Calu3 (cell line): ENCODE measurements around the gene SMPX. TPM values are rescaled to one million over a fixed set of nuclear protein-coding genes. Genes with fewer than 3 reads are reported as not detected.

ENCODE experiments used
- BruUV-seq: library from RNA; stranded (reverse); fragments of 400-500 nt; replicated peaks from 2 replicates; lab custom pipeline; 2021; lab: Mats Ljungman, UMichigan
- CTCF ChIA-PET: fragments of 300-600 bp; sonication (Branson Sonifier 250); formaldehyde crosslinking; loops from one replicate; lab custom pipeline; 2022; ENCODE audit warnings: antibody characterized with exemption; lab: Charles Lee
- DNase-seq: peaks from one replicate; pipeline ENCODE4 v3.0.0; 2022
- H3K27ac Mint-ChIP-seq: one replicate; pipeline ENCODE4 v1.8.0; 2022; ENCODE audit warnings: mixed read lengths; ENCODE audit not compliant: unreplicated experiment
- H3K27me3 Mint-ChIP-seq: one replicate; pipeline ENCODE4 v1.8.0; 2022; ENCODE audit warnings: mixed read lengths; ENCODE audit not compliant: unreplicated experiment
- H3K36me3 Mint-ChIP-seq: one replicate; pipeline ENCODE4 v1.8.0; 2022; ENCODE audit warnings: mild to moderate bottlenecking, moderate library complexity, mixed read lengths; ENCODE audit not compliant: insufficient read depth, unreplicated experiment
- H3K4me1 Mint-ChIP-seq: one replicate; pipeline ENCODE4 v1.8.0; 2022; ENCODE audit warnings: mild to moderate bottlenecking, low read depth, mixed read lengths; ENCODE audit not compliant: unreplicated experiment
- H3K4me3 Mint-ChIP-seq: one replicate; pipeline ENCODE4 v1.8.0; 2022; ENCODE audit warnings: mild to moderate bottlenecking, low read depth, moderate library complexity, mixed read lengths; ENCODE audit not compliant: unreplicated experiment
- H3K9me3 Mint-ChIP-seq: one replicate; pipeline ENCODE4 v1.8.0; 2022; ENCODE audit warnings: low read depth, mixed read lengths; ENCODE audit not compliant: unreplicated experiment
- intact Hi-C: fragments of 100-400 bp; cut with micrococcal nuclease; formaldehyde crosslinking; loops from one replicate; pipeline ENCODE4 v1.10.0; 2022; ENCODE audit not compliant: unreplicated experiment
- total RNA-seq: library from RNA; stranded (reverse); gene quantifications from 2 replicates; pipeline ENCODE4 v1.2.3, GENCODE V29; 2022
- TF ChIP-seq, protein P1 (sequence below): fragments of 200-600 bp; IDR thresholded peaks from one replicate; pipeline ENCODE4 v1.8.0; 2022; ENCODE audit warnings: antibody characterized with exemption; ENCODE audit not compliant: unreplicated experiment

The SMPX gene
- total RNA-seq, 1 experiment from 2014 or later = not detected

DNA sequence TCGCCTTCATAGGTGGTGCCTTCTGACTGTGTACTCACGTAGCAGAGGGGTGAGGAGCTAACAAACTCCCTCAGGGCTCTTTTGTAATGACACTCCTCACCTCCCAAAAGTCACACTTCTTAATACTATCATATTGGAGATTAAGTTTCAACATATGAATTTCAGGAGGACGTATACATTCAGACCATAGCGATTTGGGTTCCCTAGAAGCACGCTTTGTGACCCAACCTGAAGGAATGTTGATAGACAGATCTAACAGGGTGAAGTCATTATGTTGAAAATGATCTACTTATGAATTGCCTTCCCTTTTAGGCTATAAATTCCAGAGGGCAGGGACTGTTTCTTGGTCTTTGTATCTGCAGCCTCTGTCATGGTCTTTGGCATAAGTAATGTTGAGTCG, 96.6 kb downstream of the SMPX start:
- H3K27me3 Mint-ChIP-seq = no peaks in the 10 kb centered on the region
- no peaks in the 10 kb centered on the region for H3K9me3 Mint-ChIP-seq
- H3K27ac Mint-ChIP-seq = no peak overlapping the region
- peaks cover 8% of the 10 kb centered on the region for H3K4me1 Mint-ChIP-seq
- no peak overlapping the region for H3K4me3 Mint-ChIP-seq
- BruUV-seq = no TSS peak
- intact Hi-C loops = no loop called here
- TF ChIP-seq, protein P1, sequence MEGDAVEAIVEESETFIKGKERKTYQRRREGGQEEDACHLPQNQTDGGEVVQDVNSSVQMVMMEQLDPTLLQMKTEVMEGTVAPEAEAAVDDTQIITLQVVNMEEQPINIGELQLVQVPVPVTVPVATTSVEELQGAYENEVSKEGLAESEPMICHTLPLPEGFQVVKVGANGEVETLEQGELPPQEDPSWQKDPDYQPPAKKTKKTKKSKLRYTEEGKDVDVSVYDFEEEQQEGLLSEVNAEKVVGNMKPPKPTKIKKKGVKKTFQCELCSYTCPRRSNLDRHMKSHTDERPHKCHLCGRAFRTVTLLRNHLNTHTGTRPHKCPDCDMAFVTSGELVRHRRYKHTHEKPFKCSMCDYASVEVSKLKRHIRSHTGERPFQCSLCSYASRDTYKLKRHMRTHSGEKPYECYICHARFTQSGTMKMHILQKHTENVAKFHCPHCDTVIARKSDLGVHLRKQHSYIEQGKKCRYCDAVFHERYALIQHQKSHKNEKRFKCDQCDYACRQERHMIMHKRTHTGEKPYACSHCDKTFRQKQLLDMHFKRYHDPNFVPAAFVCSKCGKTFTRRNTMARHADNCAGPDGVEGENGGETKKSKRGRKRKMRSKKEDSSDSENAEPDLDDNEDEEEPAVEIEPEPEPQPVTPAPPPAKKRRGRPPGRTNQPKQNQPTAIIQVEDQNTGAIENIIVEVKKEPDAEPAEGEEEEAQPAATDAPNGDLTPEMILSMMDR = no peak
- H3K36me3 Mint-ChIP-seq = no peaks in the 10 kb centered on the region
- CTCF ChIA-PET = no interaction called here
- DNase-seq = no peak

DNA sequence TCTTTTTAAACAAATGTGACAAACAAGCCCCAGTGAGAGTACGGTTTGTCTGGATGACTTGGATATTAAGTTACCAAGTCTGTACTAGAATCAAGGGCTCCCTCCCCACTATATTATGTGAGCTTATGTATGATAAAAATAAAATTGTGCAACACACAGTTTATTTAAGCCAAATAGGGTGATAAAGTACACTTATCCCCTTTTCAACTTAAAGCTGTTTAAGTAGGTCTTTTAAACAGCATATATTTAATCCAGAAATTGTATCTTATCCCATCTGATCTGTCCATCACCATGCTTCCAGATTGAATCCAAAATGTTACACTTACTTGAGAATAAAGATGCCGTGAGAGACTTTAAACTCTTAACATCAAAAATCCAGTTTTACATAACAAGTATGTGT, 97.8 kb downstream of the SMPX start:
- no peaks in the 10 kb centered on the region for H3K36me3 Mint-ChIP-seq
- no peak overlapping the region for H3K27ac Mint-ChIP-seq
- no peaks in the 10 kb centered on the region for H3K9me3 Mint-ChIP-seq
- CTCF ChIA-PET = no interaction called here
- intact Hi-C loops = no loop called here
- no peak overlapping the region for H3K4me3 Mint-ChIP-seq
- no TSS peak for BruUV-seq
- H3K27me3 Mint-ChIP-seq = no peaks in the 10 kb centered on the region
- H3K4me1 Mint-ChIP-seq = peaks cover 8% of the 10 kb centered on the region
- no peak for DNase-seq
- TF ChIP-seq, protein P1 = no peak

DNA sequence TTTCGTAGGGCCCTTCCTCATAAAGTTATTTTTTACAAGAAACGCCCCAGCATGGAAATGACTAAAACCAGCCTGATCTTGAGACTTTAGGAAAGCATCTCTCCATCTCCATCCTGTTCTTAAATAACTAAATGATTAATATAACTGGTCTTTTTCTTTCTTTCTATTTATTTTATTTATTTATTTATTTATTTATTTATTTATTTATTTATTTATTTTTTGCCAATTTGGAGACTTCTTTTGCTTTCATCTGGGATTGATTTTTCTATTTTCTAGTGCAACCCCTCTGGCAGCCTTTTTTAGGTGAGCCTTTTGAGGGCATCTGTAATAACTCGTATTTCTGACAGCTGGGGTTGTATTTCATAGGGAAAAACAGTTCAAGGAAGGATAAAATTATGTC, 98.6 kb downstream of the SMPX start:
- TF ChIP-seq, protein P1 = no peak
- Mint-ChIP-seq H3K4me3 (peak overlapping the region; percentile 59), H3K4me1 (peaks cover 8% of the 10 kb centered on the region), H3K27ac (no peak overlapping the region), H3K9me3 (no peaks in the 10 kb centered on the region), H3K27me3 (no peaks in the 10 kb centered on the region), H3K36me3 (no peaks in the 10 kb centered on the region)
- CTCF ChIA-PET = no interaction called here
- intact Hi-C loops = no loop called here
- DNase-seq = no peak
- no TSS peak for BruUV-seq

DNA sequence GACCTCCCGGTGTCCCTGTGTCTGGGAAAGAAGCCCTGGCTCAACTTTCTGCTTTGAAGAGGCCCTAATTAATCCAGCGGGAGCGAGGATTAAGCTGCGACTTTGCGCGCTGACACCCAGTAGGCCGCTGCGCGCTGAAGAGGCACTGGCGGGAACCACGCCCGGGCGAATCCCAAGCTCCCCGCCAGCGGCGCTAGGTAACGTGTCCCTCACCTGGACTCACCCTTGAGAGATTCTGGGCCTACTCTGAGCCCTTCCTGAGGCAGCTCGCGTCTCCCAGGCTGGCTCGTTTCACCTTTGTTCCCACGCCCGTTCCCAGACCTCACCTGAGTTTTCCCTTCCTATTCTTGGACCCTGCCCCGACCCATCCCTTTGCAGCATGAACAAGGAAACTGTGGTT, 99.2 kb downstream of the SMPX start:
- TF ChIP-seq, protein P1 = no peak
- Mint-ChIP-seq H3K4me1 (peaks cover 8% of the 10 kb centered on the region), H3K27me3 (no peaks in the 10 kb centered on the region), H3K4me3 (peak overlapping the region; percentile 59), H3K36me3 (no peaks in the 10 kb centered on the region), H3K27ac (no peak overlapping the region), H3K9me3 (no peaks in the 10 kb centered on the region)
- peak; percentile 39 for DNase-seq
- intact Hi-C loops = no loop called here
- CTCF ChIA-PET = no interaction called here
- BruUV-seq = no TSS peak
